Measurements from ENCODE around the gene ENDOU.

DNA sequence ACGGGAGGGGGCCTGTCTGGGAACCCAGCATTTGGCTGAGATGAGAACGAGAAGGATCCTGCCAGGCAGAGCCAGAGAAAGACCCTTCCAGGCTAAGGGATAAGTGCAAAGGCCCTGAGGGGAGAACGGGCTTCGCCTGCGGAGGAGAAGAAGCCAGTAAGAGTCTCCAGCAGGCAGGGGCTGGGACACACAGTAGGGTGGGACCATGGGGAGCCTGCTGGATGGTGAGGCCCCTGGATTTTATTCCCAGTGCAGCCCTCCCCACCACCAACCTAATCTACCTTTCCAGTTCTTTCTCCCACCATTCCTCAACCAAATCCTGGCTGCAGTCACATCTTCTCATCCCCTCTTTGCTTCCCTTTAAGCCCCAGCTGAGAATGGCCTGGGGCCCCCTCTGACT, 20.8 kb upstream of the ENDOU start:
- TF ChIP-seq, protein P1, sequence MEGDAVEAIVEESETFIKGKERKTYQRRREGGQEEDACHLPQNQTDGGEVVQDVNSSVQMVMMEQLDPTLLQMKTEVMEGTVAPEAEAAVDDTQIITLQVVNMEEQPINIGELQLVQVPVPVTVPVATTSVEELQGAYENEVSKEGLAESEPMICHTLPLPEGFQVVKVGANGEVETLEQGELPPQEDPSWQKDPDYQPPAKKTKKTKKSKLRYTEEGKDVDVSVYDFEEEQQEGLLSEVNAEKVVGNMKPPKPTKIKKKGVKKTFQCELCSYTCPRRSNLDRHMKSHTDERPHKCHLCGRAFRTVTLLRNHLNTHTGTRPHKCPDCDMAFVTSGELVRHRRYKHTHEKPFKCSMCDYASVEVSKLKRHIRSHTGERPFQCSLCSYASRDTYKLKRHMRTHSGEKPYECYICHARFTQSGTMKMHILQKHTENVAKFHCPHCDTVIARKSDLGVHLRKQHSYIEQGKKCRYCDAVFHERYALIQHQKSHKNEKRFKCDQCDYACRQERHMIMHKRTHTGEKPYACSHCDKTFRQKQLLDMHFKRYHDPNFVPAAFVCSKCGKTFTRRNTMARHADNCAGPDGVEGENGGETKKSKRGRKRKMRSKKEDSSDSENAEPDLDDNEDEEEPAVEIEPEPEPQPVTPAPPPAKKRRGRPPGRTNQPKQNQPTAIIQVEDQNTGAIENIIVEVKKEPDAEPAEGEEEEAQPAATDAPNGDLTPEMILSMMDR (IDR thresholded peaks at IDR 0.05), result no peak
- TF ChIP-seq POLR2A (IDR thresholded peaks at IDR 0.05), result no peak
